DND-41 (cell line): ENCODE results near the gene KATNAL1.

Source experiments
- ATAC-seq: fragments of 200-7000 bp; cut with Tn5 transposase; 3 replicates; pipeline ENCODE4 v1.9.1; 2021; ENCODE audit warnings: low read depth; ENCODE audit not compliant: insufficient read depth
- DNase-seq: peaks from one replicate; pipeline ENCODE4 v3.0.0-alpha.2; 2020
- H2AFZ ChIP-seq: 2 replicates; pipeline ENCODE4 v1.6.0; 2012; ENCODE audit warnings: low read depth, low read length
- H3K27ac ChIP-seq: 2 replicates; pipeline ENCODE4 v1.5.1; 2012; ENCODE audit warnings: low read length, inconsistent platforms
- H3K27me3 ChIP-seq: fragments of 200-600 bp; sonication (generic); 2 replicates; pipeline ENCODE4 v1.6.0; 2012; ENCODE audit warnings: low read length, mild to moderate bottlenecking, inconsistent platforms; ENCODE audit not compliant: insufficient read depth, poor library complexity
- H3K36me3 ChIP-seq: 2 replicates; pipeline ENCODE4 v1.5.1; 2012; ENCODE audit warnings: low read length, inconsistent platforms; ENCODE audit not compliant: insufficient read depth
- H3K4me1 ChIP-seq: 2 replicates; pipeline ENCODE4 v1.5.1; 2012; ENCODE audit warnings: mild to moderate bottlenecking, low read length; ENCODE audit not compliant: insufficient read depth
- H3K4me2 ChIP-seq: 2 replicates; pipeline ENCODE4 v1.6.0; 2012; ENCODE audit warnings: mild to moderate bottlenecking, moderate library complexity, low read length, inconsistent platforms; ENCODE audit not compliant: insufficient read depth
- H3K4me3 ChIP-seq, 2 experiments: fragments of 200-600 bp in 1 of 2; shearing (Covaris generic) in 1 of 2; 2 replicates each; pipeline ENCODE4 v1.5.1; 2012 to 2016; ENCODE audit warnings: inconsistent platforms in 2 of 2, low read length in 2 of 2, mild to moderate bottlenecking in 2 of 2, low read depth in 1 of 2, moderate library complexity in 1 of 2
- H3K79me2 ChIP-seq: 2 replicates; pipeline ENCODE4 v1.6.0; 2012; ENCODE audit warnings: low read length, inconsistent platforms; ENCODE audit not compliant: insufficient read depth
- H3K9ac ChIP-seq: 2 replicates; pipeline ENCODE4 v1.6.0; 2012; ENCODE audit warnings: low read depth, mild to moderate bottlenecking, inconsistent platforms, low read length, moderate library complexity
- H3K9me3 ChIP-seq: 2 replicates; pipeline ENCODE4 v1.5.1; 2012; ENCODE audit warnings: low read length, moderate library complexity, mild to moderate bottlenecking, inconsistent platforms; ENCODE audit not compliant: insufficient read depth, severe bottlenecking
- H4K20me1 ChIP-seq: 2 replicates; pipeline ENCODE4 v1.6.0; 2012; ENCODE audit warnings: low read length; ENCODE audit not compliant: insufficient read depth
- EZH2 ChIP-seq: IDR thresholded peaks from 3 replicates; pipeline ENCODE4 v1.6.1; 2012; ENCODE audit warnings: borderline replicate concordance, low read depth, mild to moderate bottlenecking, moderate library complexity, low read length, inconsistent platforms; ENCODE audit not compliant: severe bottlenecking
- TF ChIP-seq, protein P1 (sequence below): IDR thresholded peaks from 2 replicates; pipeline ENCODE4 v1.5.1; 2012; ENCODE audit warnings: borderline replicate concordance, low read length, moderate library complexity, mild to moderate bottlenecking; ENCODE audit not compliant: poor library complexity, severe bottlenecking; ENCODE audit errors: extremely low read depth

KATNAL1 gene

DNA sequence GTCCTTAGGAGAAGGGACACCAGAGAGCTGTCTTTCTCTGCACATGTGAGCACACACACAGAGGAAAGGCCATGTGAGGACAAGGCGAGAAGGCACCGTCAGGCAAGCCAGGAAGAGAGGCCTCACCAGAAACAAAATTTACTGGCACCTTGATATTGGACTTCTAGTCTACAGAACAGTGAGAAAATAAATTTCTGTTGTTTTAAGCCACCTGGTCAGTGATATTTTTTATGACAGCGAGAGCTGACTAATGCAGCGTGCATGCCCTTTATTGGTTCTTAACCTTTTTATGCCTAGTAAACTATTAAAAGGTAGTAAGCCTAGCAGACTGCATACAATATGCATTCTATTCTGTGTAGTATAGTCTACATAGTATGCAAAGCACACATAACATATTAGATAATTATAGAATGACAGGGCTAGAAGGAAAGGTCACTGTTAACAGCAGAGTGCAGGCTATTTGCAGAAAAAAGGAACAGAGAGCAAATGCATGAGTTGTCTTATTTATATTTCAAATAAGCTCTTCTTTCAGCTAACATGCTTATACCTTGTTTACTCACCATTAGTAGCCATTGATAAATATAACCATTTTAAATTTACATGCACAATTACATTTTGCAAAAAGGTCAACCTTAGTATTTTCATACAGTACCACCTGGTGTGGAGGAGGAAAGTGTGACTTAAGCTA is 25.2 kb upstream of the KATNAL1 start:
- Histone ChIP-seq H3K79me2 (no peaks in the 10 kb centered on the region), H4K20me1 (no peaks in the 10 kb centered on the region), H3K4me3 (no peak overlapping the region), H3K27ac (no peak overlapping the region), H3K9me3 (no peaks in the 10 kb centered on the region), H3K27me3 (no peaks in the 10 kb centered on the region), H3K4me2 (no peak overlapping the region), H3K9ac (no peak overlapping the region), H2AFZ (no peak overlapping the region), H3K36me3 (no peaks in the 10 kb centered on the region), H3K4me1 (peaks cover 56% of the 10 kb centered on the region)
- no peak for DNase-seq
- no peak for ATAC-seq
- TF ChIP-seq EZH2, result no peak
- TF ChIP-seq, protein P1, sequence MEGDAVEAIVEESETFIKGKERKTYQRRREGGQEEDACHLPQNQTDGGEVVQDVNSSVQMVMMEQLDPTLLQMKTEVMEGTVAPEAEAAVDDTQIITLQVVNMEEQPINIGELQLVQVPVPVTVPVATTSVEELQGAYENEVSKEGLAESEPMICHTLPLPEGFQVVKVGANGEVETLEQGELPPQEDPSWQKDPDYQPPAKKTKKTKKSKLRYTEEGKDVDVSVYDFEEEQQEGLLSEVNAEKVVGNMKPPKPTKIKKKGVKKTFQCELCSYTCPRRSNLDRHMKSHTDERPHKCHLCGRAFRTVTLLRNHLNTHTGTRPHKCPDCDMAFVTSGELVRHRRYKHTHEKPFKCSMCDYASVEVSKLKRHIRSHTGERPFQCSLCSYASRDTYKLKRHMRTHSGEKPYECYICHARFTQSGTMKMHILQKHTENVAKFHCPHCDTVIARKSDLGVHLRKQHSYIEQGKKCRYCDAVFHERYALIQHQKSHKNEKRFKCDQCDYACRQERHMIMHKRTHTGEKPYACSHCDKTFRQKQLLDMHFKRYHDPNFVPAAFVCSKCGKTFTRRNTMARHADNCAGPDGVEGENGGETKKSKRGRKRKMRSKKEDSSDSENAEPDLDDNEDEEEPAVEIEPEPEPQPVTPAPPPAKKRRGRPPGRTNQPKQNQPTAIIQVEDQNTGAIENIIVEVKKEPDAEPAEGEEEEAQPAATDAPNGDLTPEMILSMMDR, result no peak

DNA sequence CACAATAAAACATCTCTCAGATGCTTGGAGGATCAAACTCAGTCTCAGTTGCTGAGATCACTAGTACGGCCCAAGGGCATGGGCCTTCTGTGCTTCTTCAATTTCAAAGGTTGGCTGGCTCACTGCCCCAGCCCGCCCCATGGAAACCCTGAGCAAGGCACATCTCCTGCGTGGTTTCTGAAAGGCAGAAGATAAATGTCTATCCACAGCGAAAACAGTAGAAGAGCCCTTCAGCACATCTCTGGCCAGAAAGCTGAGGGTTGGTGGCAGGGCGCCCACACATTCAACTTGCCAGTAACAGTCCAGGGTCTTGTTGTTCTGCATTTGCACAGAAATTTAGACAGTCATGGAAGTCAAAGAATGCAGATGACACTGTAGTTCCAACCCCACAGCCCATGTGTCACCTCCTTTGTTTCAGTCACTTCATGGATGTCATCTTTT is 24.0 kb upstream of the KATNAL1 start:
- Histone ChIP-seq H3K4me3 (no peak overlapping the region), H3K27me3 (no peaks in the 10 kb centered on the region), H3K9me3 (no peaks in the 10 kb centered on the region), H3K4me1 (peaks cover 46% of the 10 kb centered on the region), H2AFZ (no peak overlapping the region), H3K9ac (no peak overlapping the region), H4K20me1 (no peaks in the 10 kb centered on the region), H3K27ac (no peak overlapping the region), H3K36me3 (no peaks in the 10 kb centered on the region), H3K79me2 (no peaks in the 10 kb centered on the region), H3K4me2 (no peak overlapping the region)
- TF ChIP-seq, protein P1, result no peak
- TF ChIP-seq EZH2, result no peak
- DNase-seq, result no peak
- no peak for ATAC-seq

DNA sequence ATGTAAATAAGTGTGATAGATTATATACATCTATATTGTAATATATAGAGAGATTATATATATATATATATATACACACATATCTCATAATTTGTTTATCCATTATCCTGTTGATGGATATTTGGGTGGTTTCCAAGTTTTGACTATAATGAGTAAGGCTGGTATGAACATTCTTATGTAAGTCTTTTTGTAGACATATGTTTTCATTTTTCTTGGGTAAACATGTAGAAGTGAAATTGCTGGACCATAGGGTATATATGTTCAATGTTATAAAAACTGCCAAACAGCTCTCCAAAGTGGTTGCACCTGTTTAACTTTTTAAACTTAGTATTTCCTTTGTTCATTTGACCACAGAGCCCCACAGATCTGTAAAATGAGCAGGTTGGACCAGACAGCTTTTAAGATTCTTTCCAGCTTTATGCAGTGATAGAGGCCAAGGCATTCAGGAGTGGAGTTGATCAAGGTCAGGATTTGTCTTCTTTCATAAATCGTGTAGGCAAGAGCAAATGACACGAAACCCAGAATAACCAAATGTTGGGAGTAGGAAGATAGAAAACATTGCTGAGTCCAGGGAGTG is 21.7 kb upstream of the KATNAL1 start:
- no peak for DNase-seq
- Histone ChIP-seq H3K4me2 (no peak overlapping the region), H3K4me1 (peaks cover 33% of the 10 kb centered on the region), H3K36me3 (no peaks in the 10 kb centered on the region), H2AFZ (no peak overlapping the region), H3K79me2 (no peaks in the 10 kb centered on the region), H3K9ac (no peak overlapping the region), H3K9me3 (no peaks in the 10 kb centered on the region), H3K27me3 (no peaks in the 10 kb centered on the region), H4K20me1 (no peaks in the 10 kb centered on the region), H3K4me3 (no peak overlapping the region), H3K27ac (peak overlapping the region; percentile 62)
- TF ChIP-seq, protein P1, result no peak
- TF ChIP-seq EZH2, result no peak
- peak; percentile 57 for ATAC-seq
